Memory B cell (primary cell): Measurements from ENCODE around the gene PCDHGC5.
A peak's percentile ranks its signal among the peaks of the same experiment; 100 is the strongest.

ENCODE experiments used
- ATAC-seq: fragments of 150-1000 bp; cut with Tn5 transposase; 2 replicates; pipeline ENCODE4 v1.10.0; 2021; ENCODE audit warnings: low read depth, mild to moderate bottlenecking, moderate library complexity
- DNase-seq, 2 donors: peaks; one replicate each; pipeline ENCODE4 v3.0.0; 2022; ENCODE audit warnings: low spot score in 2 of 2
- H3K27ac Mint-ChIP-seq: one replicate; pipeline ENCODE4 v1.8.0; 2022; ENCODE audit warnings: mild to moderate bottlenecking, moderate library complexity, mixed read lengths
- H3K27me3 Mint-ChIP-seq: one replicate; pipeline ENCODE4 v1.8.0; 2022; ENCODE audit warnings: mixed read lengths
- H3K36me3 Mint-ChIP-seq: one replicate; pipeline ENCODE4 v1.8.0; 2022; ENCODE audit warnings: mild to moderate bottlenecking, mixed read lengths
- H3K4me1 Mint-ChIP-seq: one replicate; pipeline ENCODE4 v1.8.0; 2022; ENCODE audit warnings: mixed read lengths
- H3K4me3 Mint-ChIP-seq: one replicate; pipeline ENCODE4 v1.8.0; 2022; ENCODE audit warnings: mild to moderate bottlenecking, moderate library complexity, mixed read lengths
- H3K9me3 Mint-ChIP-seq: one replicate; pipeline ENCODE4 v1.8.0; 2022; ENCODE audit warnings: mixed read lengths

The PCDHGC5 gene

GRCh38 chr5:141512911-141513626, 24.2 kb downstream of the PCDHGC5 start:
- no peak for DNase-seq
- H3K27me3 Mint-ChIP-seq = peaks cover 3% of the 10 kb centered on the region
- H3K27ac Mint-ChIP-seq = peak overlapping the region; percentile 46
- H3K36me3 Mint-ChIP-seq = peaks cover 19% of the 10 kb centered on the region
- H3K4me1 Mint-ChIP-seq = peaks cover 61% of the 10 kb centered on the region
- no peak for ATAC-seq
- no peaks in the 10 kb centered on the region for H3K9me3 Mint-ChIP-seq
- peak overlapping the region; percentile 85 for H3K4me3 Mint-ChIP-seq

DNA sequence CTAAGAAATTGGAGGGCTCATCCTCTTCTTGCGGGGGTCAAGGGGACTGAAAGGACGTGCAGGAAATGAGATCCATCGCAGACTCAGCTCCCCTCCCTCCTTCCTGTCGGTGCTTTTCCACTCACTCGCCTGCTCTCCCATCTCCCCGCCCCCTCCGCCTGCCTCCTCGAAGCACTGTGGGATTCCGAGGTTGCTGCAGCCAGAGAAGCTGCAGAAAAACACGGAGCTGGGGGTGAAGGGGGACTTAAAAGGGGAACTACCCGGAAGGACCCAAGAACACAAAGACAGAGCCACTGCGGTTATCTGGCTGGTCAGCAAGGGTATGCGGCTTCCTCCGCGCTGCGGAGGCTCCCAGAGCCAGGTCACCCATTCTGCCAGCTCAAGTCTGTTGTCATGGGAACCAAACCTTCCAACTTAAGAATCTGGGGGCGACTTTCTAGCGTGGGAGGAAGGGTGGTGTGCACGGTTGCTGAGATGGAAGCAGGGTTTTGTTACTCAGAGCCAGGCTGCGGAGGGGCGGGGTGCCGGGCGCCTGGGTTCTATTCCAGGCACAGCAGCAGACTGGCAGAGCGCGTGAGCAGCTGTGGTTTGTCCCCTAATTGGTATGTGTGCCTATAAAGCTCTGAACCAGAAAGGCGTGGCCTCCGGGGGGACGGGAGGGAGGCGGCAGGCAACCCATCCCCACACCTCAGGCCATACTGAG, 24.9 kb downstream of the PCDHGC5 start:
- DNase-seq (no peak), ATAC-seq (peak; percentile 19)
- H3K36me3 Mint-ChIP-seq = peaks cover 22% of the 10 kb centered on the region
- peaks cover 3% of the 10 kb centered on the region for H3K27me3 Mint-ChIP-seq
- H3K9me3 Mint-ChIP-seq = no peaks in the 10 kb centered on the region
- H3K4me3 Mint-ChIP-seq = peak overlapping the region; percentile 85
- H3K4me1 Mint-ChIP-seq = peaks cover 58% of the 10 kb centered on the region
- H3K27ac Mint-ChIP-seq = peak overlapping the region; percentile 46

DNA sequence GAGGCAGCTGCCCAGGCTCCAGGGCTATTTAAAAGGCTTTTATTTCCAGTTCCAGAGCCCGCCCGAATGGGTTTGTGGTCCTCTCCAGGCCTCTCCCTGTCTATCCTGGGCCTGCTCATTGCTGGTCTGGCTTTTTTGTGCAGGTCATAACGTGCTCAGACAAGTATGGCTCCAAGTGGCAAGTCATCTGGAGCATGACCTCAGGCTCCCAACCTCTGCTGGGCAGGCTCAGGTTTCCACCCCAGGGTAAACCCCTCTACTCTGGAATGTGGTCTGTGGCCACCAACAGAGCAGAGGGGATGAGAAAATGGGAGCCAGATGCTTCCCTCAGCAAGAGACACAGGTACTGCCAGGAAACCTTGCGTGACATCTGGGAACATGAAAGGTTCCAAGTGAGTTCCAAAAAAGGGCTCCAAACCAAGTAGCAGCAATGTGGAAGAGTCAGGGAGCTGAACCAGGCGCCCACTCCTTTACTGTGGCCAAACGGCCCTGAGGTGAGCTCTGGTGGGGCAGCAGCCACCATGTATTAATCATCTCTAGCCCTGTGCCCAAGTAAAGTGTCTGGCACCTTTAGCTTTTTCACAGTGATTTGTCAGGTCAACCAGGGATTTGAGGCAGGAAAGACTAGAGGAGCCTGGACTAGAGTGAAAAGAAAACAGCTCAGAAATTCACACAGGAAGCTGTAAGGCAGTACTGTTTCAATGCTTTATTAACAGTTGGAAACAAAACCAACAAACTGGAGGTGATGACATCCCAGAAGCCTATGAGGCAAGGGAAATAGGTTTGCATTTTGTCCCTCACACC, 25.7 kb downstream of the PCDHGC5 start:
- peaks cover 26% of the 10 kb centered on the region for H3K36me3 Mint-ChIP-seq

DNA sequence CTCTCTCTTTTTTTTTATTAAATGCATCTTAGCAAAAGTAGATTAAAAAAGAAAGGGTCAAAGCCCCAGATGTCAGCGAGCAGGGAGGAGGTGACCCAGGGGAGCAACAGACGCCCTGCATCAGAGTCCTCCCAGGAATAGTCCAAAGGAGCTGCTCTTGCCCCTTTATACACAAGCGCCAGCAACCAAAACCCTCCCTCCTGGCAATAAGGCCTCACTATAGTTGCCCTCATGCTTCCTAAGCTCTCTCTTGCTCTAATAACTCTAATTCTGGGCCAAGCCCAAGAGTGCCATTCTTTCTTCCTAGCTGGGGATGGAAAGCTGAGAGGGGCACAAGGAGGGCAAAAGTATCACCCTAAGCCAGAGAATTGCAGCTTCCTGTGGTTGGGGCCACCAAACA, 26.3 kb downstream of the PCDHGC5 start:
- no peak for DNase-seq
- Mint-ChIP-seq H3K27me3 (peaks cover 3% of the 10 kb centered on the region), H3K9me3 (no peaks in the 10 kb centered on the region), H3K36me3 (peaks cover 32% of the 10 kb centered on the region), H3K4me3 (no peak overlapping the region), H3K4me1 (peaks cover 49% of the 10 kb centered on the region), H3K27ac (peak overlapping the region; percentile 33)
- no peak for ATAC-seq

More for the DNA sequence above, 25.7 kb downstream of the PCDHGC5 start:
- DNase-seq (no peak), ATAC-seq (no peak)
- Mint-ChIP-seq H3K4me3 (no peak overlapping the region), H3K9me3 (no peaks in the 10 kb centered on the region), H3K4me1 (peaks cover 52% of the 10 kb centered on the region), H3K27ac (peak overlapping the region; percentile 33), H3K27me3 (peaks cover 3% of the 10 kb centered on the region)

DNA sequence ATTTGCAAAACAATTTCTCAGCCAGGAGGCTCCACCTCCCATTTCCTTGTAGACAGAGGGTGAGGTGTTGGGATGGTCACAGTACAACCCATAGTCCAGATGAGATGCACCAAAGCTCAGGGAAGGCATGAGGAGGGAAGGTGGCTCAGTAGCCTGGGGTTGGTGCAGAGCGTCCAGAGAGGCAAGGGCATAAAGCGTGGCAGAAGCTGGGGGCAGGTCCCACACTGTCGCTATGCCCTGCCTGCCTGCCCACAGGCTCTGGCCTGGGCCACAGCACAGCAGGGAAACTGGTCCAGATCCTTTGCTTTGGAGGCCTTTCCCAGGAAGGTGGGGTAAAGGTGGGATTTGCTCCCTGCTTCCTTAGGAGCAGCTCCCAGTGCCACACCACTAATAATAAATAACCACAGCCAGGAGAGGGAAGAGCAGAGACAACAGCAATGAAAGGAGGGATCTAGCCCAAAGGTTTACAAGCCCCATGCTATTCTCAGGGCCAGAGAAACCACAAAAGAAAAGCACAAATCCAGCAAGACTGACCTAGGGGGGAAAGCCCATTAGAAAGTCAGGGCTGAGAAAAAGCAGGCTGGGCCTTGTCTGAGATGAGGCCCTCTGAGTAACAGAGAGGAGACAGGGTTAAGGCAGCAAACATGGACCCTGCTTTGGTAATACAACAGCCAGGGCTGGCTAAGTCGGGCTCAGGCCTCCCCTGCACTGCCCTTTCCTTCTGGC, 27.2 kb downstream of the PCDHGC5 start:
- Mint-ChIP-seq H3K9me3 (no peaks in the 10 kb centered on the region), H3K27ac (peak overlapping the region; percentile 33), H3K36me3 (peaks cover 38% of the 10 kb centered on the region)

DNA sequence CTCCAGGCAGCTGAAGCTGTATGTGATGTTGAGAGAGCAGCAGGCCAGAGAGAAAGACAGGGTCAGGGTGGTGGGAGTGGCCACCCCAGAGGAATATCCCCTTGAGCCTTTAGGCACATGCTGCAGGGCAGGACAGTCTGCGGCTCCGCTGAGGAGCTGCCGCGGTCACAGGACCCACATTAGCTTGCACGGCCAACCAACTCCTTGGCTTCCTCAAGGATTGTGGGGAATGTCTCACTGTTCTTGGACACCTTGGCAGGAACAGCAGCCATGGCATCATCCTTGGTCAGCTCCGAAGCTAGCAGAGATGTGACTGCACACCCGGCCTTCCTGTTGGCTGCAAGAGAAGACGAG, 27.8 kb downstream of the PCDHGC5 start:
- Mint-ChIP-seq H3K27me3 (peaks cover 3% of the 10 kb centered on the region), H3K36me3 (peaks cover 37% of the 10 kb centered on the region), H3K27ac (no peak overlapping the region), H3K4me3 (no peak overlapping the region), H3K4me1 (peaks cover 35% of the 10 kb centered on the region), H3K9me3 (no peaks in the 10 kb centered on the region)
- ATAC-seq = no peak
- no peak for DNase-seq

More for the DNA sequence above, 27.2 kb downstream of the PCDHGC5 start:
- DNase-seq = no peak
- peaks cover 3% of the 10 kb centered on the region for H3K27me3 Mint-ChIP-seq
- peaks cover 40% of the 10 kb centered on the region for H3K4me1 Mint-ChIP-seq
- H3K4me3 Mint-ChIP-seq = no peak overlapping the region
- no peak for ATAC-seq

DNA sequence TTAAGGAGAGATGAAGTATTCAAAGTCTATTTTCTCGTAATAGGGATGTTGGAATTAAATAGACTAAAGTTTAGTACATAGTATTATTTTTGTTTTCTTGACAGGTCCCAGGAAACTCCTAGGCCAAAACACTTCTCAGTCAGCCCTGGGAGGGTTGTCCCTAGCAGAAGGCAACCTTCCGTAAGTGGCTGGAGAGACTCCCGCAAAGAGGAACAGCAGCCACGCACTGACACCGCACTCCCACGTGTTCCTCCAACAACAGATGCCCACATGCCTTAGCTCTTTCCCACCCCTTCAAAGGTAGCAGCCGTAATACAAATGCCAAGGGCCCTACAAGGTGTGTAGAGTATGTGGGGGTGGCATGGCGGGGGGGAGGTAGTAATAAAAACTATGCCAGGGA, 28.4 kb downstream of the PCDHGC5 start:
- Mint-ChIP-seq H3K27ac (no peak overlapping the region), H3K27me3 (peaks cover 3% of the 10 kb centered on the region), H3K36me3 (peaks cover 42% of the 10 kb centered on the region), H3K4me1 (peaks cover 34% of the 10 kb centered on the region), H3K9me3 (no peaks in the 10 kb centered on the region), H3K4me3 (no peak overlapping the region)
- DNase-seq (no peak), ATAC-seq (no peak)

DNA sequence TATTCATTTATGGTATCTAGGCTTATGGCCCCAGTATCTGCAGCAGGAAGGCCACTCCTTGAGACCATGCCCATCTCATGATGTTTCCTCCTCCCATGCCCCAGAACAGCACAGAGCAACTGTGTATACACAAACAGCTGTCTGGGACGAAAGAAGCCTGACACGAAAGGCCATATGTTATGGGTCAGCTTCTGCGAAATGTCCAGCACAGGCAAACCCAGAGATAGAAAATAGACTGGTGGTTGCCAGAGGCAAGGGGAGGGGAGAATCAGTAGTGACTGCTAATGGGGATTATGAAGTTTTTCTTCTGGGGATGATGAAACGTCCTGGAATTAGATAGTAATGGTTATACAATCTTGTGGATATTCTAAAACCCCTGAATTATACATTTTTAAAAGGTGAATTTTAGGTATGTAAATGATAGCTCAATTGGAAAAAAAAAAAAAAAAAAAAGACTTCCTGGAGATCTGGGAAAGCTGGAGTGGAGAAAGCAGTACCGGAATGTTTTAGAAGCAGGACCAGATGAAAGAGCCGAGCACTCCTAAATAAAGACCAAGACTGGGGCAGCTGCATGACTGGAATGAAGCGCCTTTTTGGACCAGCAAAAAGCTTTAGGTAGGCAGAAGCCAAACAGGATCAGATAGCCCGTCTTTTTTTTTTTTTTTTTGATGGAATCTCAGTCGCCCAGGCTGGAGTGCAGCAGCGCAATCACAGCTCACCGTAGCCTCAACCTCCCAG, 29.2 kb downstream of the PCDHGC5 start:
- H3K36me3 Mint-ChIP-seq = peaks cover 43% of the 10 kb centered on the region
- no peaks in the 10 kb centered on the region for H3K9me3 Mint-ChIP-seq
- ATAC-seq (no peak), DNase-seq (no peak)
- no peak overlapping the region for H3K27ac Mint-ChIP-seq
- peaks cover 29% of the 10 kb centered on the region for H3K4me1 Mint-ChIP-seq
- H3K4me3 Mint-ChIP-seq = no peak overlapping the region
- H3K27me3 Mint-ChIP-seq = peaks cover under 1% of the 10 kb centered on the region

DNA sequence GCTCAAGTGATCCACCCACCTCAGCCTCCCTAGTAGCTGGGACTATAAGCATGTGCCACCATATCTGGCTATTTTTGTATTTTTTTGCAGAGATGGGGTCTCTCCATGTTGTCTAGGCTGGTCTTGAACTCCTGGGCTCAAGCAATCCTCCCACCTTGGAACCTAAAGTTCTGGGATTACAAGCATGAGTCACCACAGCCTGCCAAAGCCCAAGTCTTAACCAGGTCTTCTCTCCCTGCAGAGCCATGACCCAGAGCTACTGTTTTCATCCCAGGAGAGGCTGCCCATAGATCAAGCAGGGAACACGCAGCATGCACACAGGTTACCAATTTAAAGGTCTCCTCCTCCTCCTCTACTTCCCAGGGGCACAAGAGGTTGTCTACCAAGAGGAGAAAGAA, 29.7 kb downstream of the PCDHGC5 start:
- no peak for ATAC-seq
- peaks cover 26% of the 10 kb centered on the region for H3K4me1 Mint-ChIP-seq
- DNase-seq = no peak
- peaks cover 47% of the 10 kb centered on the region for H3K36me3 Mint-ChIP-seq
- no peaks in the 10 kb centered on the region for H3K27me3 Mint-ChIP-seq
- H3K9me3 Mint-ChIP-seq = no peaks in the 10 kb centered on the region
- no peak overlapping the region for H3K27ac Mint-ChIP-seq
- H3K4me3 Mint-ChIP-seq = no peak overlapping the region

GRCh38 chr5:141519605-141520565, 31.0 kb downstream of the PCDHGC5 start:
- Mint-ChIP-seq H3K27me3 (no peaks in the 10 kb centered on the region), H3K36me3 (peaks cover 50% of the 10 kb centered on the region), H3K27ac (no peak overlapping the region), H3K4me3 (no peak overlapping the region), H3K9me3 (no peaks in the 10 kb centered on the region), H3K4me1 (peaks cover 22% of the 10 kb centered on the region)
- DNase-seq (no peak), ATAC-seq (no peak)

- H3K27ac Mint-ChIP-seq = no peak overlapping the region
- H3K4me1 Mint-ChIP-seq = peaks cover 13% of the 10 kb centered on the region
- H3K9me3 Mint-ChIP-seq = no peaks in the 10 kb centered on the region
- H3K4me3 Mint-ChIP-seq = no peak overlapping the region
- ATAC-seq (no peak), DNase-seq (no peak)
- peaks cover 52% of the 10 kb centered on the region for H3K36me3 Mint-ChIP-seq
- H3K27me3 Mint-ChIP-seq = no peaks in the 10 kb centered on the region
Observed at GRCh38 chr5:141521244-141521781, 32.4 kb downstream of the PCDHGC5 start.

DNA sequence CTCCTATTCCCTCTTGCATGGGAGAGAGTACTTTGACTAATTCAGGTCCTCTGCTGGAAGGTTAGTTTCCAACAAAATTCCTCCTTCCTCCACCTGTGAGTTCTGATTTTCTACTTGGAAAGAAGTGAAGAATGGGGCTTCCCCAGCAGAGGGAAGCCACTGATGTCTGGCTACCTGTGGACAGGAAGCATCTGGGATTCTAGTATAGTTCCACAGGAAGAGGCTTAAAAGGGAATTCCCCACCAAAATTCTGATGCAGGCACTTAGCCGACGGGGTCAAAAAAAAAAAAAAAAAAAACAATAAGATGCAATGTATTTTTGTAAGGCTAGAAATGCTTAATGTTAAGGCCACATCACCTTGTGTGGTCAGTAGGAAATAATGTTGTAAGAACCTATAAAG, 33.4 kb downstream of the PCDHGC5 start:
- no peaks in the 10 kb centered on the region for H3K27me3 Mint-ChIP-seq
- H3K4me3 Mint-ChIP-seq = no peak overlapping the region
- H3K9me3 Mint-ChIP-seq = no peaks in the 10 kb centered on the region
- H3K4me1 Mint-ChIP-seq = peaks cover 11% of the 10 kb centered on the region
- no peak for DNase-seq
- peak overlapping the region; percentile 65 for H3K27ac Mint-ChIP-seq
- ATAC-seq = no peak
- H3K36me3 Mint-ChIP-seq = peaks cover 51% of the 10 kb centered on the region
